Fibroblast of lung (primary cell): ENCODE results near the gene CR2.

Experiments used
- EZH2 ChIP-seq: IDR thresholded peaks from 2 replicates; pipeline ENCODE4 v1.5.1; 2012; ENCODE audit warnings: low read length, control low read depth, mild to moderate bottlenecking; ENCODE audit errors: missing control alignments
- TF ChIP-seq, protein P1 (sequence below), 2 donors: IDR thresholded peaks in 1 of 2; conservative IDR thresholded peaks in 1 of 2; 1 replicate in 1 of 2; 2 replicates in 1 of 2; pipeline ENCODE4 v1.5.1; 2011 to 2012; ENCODE audit warnings: low read length in 2 of 2, control low read depth in 1 of 2, inconsistent platforms in 1 of 2, low read depth in 1 of 2, mild to moderate bottlenecking in 1 of 2

GRCh38 chr1:207428783-207429182 lies 25.3 kb upstream of the CR2 start:
- TF ChIP-seq, protein P1, sequence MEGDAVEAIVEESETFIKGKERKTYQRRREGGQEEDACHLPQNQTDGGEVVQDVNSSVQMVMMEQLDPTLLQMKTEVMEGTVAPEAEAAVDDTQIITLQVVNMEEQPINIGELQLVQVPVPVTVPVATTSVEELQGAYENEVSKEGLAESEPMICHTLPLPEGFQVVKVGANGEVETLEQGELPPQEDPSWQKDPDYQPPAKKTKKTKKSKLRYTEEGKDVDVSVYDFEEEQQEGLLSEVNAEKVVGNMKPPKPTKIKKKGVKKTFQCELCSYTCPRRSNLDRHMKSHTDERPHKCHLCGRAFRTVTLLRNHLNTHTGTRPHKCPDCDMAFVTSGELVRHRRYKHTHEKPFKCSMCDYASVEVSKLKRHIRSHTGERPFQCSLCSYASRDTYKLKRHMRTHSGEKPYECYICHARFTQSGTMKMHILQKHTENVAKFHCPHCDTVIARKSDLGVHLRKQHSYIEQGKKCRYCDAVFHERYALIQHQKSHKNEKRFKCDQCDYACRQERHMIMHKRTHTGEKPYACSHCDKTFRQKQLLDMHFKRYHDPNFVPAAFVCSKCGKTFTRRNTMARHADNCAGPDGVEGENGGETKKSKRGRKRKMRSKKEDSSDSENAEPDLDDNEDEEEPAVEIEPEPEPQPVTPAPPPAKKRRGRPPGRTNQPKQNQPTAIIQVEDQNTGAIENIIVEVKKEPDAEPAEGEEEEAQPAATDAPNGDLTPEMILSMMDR (conservative IDR thresholded peaks at IDR 0.05 in 1 of 2, IDR thresholded peaks at IDR 0.05 in 1 of 2; ENCODE audit: low read depth in 1 of 2, low read length in 2 of 2), result no peak
- no peak for TF ChIP-seq EZH2
